Non-pigmented ciliary epithelial cell (primary cell): ENCODE results near the gene SPRED1.
"Not testable (repeated sequence)": the region's sequence is repeated elsewhere in the genome, so short reads cannot be mapped to it uniquely, and the experiment has no call there.

Experiments used
- DNase-seq: peaks from one replicate; pipeline ENCODE4 v3.0.0-alpha.2; 2010; ENCODE audit warnings: low read depth

The SPRED1 gene

DNA sequence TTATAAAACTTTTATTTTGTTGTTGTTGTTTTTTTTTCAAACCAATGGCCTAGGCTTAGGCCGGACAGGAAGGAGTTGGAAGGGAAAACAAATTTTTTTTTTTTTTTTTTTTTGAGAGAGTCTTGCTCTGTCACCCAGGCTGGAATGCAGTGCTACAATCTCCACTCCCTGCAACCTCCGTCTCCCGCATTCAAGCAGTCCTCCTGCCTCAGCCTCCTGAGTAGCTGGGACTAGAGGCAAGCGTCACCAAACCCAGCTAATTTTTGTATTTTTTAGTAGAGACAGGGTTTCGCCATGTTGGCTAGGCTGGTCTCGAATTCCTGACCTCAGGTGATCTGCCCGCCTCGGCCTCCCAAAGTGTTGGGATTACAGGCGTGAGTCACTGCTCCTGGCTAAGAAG is 15.6 kb upstream of the SPRED1 start:
- DNase-seq: not testable (repeated sequence)

DNA sequence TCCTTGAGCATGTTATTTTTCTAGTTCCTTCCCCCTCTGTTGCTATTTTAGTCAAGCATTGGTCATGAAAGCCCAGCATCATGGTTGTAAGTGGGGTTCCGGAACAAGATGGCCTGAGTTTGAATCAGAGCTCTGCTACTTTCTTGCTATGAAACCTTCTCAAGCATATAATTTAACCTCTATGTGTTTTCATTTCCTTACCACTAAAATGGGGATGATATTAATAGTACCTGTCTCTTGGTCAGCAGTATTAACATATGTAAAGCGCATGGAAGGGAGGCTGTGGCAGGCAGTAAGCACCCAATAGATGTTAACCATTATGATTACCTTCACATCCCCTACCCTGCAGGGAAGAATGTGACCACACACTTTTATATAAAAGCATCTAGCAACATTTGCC is 14.3 kb upstream of the SPRED1 start:
- no peak for DNase-seq

DNA sequence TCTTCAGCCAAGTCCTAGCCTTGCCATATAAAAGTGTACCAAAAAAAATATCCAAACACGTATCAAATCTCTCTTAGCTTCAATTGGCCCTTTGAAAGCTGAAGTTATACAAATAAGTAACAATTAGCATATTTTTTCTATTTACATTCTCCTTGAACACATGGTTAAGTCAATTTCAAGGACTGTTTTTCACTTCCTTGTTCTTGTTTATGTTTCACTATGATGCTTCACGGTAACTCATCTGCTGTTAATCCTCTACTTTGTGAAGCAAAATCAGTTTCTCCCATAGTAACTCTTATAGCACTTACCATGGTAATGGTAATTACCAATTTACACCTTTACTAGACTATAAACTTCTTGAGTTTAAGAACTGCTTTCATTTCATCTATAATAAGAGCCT is 10.6 kb upstream of the SPRED1 start:
- no peak for DNase-seq

DNA sequence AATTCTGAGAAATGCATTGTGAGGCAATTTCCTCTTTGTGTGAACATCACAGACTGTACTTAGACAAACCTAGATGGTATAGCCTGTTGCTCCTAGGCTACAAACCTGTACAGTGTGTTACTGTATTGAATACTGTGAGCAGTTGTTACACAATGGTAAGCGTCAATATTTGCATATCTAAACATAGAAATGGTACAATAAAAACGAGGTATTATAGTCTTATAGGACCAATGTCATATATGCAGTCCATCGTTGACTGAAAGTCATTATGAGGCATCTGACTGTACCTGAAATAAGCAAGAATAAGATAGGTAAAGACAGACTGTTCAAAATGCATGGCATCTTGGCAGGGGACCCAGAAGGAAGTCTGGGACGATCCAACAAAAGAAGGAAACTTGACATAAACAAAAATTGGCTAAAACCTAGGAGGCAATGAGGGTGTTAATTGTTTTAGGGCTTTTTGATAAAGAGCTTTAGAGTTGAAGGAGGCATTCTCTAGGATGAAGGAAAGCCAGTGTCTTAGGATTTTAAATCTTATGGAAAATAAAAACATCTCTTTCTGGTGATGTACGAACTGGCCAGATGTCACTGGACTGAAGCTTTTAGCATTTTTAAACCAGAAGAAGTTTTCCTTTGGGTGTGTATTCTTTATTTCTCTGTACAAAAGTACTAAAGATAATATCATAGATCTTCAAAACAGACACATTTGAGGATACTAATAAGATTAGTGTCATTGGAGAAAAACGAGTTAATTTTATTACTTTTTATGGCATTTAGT is 9.2 kb upstream of the SPRED1 start:
- no peak for DNase-seq

DNA sequence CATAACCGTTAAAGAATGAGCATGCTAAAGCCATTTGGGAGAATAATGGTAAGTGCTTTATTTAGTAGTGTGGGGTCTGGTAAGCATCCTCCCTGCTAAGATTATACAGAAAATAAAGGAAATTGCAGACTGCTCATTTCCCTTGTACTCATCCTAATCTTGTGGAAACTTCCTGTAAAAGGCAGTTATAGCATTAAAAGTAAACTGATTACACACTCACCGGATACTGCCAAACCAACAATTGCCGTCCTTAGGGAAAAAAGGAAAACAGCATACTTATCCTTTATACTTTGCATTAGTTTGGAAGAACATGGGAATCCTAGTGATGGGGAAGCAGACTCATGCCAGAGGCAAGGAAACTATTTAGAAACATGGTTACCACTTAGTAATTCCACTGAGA is 5.3 kb upstream of the SPRED1 start:
- no peak for DNase-seq

DNA sequence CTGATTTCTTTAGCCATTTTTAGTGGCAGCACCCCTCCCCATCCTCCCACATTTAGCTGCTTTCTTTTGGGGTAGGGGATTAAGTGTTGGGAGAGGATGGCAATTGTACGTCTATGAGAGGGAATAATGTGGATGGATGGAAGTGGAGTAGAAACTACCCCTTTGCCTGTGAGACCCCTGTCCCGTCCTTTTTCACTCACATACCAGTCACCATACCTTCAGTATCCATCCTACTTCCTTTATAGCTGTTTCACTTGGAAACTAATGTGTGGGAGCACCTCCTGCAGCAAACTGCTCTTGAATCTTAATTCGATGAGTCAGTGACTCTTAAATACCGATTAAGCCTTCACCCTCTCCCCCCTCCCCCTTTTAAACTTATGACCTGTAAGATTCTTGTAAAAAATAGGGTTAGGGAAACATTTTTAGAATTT is 730 bp downstream of the SPRED1 start:
- DNase-seq: peak; percentile 79

DNA sequence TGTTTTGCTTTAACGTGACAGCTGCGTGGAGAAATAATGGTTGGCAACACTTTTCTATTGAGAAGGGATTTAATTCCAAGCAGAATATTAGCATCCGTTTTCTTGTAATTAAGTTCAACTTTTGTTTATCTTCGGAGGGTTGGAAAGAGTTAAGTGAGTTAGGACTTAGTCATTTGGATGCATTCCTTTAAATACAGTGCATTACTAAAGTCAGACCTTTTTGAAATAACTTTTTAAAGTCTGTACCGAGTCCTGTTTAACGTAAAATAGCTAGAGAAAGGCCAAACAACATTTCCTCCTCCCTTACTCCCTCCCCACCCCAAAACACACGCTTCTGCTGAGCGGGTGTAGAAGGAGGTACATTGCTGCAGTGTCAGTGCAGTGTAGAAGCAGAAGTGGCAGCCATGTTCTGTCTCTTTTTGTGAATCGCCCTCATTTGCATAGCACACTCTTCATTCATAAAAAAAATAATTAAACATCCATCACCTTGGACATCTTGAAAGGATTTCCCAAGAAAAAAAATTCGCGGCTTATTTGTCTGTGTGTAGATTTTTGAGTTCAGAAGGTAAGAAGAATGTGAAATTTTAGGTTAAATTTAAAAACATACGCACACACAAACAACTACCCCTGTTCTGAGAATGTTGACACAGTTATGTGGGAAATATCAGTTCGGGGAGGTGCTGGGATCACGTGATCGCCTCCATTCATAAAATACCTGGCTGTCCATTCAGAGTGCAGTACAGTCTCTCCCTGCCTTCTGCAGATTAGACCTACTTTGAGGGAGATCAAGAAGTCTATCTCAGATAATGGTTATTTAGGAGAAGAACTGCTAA is 1.6 kb downstream of the SPRED1 start:
- DNase-seq: no peak

DNA sequence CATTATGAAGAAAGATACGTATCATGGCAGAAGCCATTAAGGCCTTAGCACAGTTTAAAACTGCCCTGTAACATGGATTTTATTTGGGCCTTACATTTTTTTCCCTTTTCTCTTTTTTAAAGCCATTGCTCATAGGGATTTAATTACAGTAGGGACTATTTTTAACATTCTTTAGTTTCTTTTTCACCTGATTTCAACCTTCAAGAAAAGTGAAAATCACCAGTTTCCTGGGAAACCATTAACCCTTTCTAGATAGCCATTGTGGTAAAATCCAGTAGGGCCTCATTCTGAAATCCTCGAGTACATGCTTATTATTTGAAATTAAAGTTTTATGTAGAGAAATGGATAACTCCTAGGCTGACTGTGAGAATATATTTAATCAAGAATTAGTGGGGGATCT is 3.1 kb downstream of the SPRED1 start:
- DNase-seq: no peak

DNA sequence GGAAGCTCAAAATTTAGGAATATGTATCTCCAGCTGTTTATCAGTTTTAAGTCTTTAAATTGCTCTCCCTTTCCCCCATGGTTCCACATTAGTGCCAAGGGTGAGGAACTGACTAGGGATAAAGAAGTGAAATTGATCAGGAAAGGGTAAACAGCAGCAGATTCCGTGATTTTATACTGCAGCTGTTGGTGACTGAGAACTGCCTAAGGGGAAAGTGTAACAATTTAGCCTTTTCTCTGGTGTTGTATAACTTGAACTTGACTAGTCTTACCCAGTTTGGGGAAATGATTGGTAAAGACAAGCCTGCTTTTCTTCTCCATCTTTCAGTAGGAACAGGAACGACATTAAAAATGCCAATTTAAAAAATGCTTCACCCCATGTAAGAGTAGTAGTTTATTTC is 5.0 kb downstream of the SPRED1 start:
- no peak for DNase-seq

DNA sequence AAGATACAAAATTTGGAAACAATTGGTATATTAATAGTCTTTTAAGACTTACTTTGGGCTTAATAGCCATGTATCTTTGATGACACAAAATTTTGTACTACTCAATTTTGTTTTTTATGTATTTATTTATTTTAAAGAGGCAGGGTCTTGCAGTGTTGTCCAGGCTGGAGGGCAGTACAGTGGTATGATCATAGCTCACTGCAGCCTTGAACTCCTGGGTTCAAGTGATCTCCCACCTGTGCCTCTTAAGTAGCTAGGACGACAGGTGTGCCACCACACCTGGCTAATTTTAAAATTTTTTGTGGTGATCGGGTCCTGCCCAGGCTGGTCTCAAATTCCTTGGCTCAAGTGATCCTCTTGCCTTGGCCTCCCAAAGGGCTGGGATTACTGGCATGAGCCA is 6.5 kb downstream of the SPRED1 start:
- DNase-seq: no peak

DNA sequence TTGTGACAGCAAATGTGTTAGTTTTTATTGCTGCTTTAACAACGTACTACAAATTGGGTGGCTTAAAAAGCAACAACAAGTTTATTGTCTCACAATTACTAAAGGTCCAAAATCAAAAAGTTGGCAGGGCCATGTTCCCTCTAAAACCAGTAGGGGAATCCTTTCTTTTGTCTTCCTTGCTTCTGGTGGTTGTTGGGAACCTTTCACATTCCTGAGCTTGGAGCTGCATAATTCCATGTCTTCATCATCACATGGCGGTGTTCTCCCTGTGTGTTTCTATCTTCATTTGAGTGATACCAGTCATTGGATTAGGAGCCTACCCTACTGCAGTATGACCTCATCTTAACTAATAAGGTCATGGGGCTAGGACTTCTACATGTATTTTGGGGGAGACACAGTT is 7.4 kb downstream of the SPRED1 start:
- no peak for DNase-seq

DNA sequence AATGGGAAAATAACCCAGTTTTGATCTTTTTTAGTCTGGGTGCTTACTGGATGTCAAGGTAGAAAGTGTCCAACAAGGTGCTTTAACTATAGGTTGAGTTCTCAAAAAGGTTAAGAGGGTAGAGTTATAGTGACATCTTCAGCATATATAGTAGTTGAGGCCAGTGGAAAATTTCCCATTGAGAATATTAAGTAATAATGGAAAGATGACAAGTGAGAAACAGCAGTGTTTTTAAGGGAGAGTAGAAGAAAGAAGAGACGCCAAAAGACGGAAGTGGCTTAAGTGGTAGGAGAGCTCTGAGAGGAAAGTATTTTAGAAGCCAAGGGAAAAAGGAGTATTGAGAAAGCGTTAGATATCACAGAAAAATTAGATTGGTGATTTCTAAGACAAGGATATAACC is 10.6 kb downstream of the SPRED1 start:
- DNase-seq: no peak

DNA sequence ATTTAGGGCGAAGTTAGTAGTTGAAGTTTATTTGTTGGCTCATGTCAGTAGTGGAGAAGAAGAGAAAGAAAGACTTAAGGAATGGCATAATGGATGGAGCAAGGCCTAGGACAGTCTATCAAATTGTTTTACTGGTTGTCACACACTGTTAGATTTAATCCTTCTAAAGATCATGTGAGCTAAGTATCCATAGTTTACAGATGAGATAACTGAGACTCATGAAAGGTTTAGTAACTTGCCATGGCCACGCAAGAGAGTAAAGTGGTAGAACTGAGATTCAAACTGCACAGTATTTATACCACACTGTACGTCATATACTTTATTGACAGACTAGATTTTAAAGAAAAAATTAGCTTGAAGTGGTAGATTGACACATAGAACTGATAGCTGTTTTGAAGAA is 11.4 kb downstream of the SPRED1 start:
- DNase-seq: no peak

DNA sequence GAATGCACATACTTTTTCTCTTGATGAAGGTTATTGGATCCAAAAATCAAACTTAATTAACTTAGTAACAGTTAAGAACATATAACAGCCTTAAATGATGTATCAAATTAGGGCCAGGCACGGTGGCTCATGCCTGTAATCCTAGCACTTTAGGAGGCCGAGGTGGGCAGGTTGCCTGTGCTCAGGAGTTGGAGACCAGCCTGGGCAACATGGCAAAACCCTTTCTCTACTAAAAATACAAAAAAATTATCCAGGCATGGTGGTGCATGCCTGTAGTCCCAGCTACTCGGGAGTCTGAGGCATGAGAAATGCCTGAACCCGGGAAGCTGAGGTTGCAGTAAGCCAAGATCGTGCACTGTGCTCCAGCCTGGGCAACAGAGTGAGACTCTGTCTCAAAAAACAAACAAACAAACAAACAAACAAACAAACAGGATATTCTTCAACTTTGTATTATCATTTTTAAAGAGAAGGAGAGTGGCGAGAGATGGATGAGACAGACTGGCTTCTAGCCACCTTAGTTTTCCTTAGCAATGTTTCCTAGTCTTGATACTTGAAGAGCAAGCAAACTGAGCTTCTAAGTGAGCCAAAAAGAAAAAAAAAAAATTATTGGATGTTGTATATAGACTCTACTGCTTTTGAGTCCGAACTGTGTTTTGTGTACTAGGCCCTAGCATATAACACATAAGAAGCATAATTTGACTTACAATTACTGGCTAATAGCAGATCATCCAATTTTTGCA is 13.8 kb downstream of the SPRED1 start:
- no peak for DNase-seq

DNA sequence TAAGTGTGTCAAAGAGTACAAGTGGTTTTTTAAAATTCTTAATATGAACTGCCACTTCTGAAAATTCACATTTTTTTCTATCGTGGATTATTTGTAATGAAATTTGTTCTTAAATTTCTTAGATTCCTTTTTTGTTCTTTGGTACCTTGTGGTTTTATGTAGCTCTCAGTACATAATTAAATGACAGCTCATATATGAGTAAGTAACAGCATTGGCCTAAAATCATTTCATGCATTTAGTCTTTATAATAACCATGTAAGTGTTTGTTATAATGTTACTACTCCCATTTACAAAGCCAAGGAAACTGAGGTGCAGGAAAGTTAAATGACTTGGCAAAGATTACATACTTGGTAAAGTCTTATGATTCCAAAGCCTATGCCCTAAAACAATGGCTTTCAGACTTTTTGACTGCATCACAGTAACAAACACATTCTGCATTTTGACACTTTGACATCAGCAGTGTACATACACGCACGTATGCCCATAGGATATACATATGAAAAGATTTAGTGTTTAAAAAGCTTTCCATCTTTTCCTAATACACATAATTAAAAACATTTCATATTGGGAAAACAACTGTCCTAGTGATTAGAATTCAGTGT is 14.9 kb downstream of the SPRED1 start:
- DNase-seq: no peak

DNA sequence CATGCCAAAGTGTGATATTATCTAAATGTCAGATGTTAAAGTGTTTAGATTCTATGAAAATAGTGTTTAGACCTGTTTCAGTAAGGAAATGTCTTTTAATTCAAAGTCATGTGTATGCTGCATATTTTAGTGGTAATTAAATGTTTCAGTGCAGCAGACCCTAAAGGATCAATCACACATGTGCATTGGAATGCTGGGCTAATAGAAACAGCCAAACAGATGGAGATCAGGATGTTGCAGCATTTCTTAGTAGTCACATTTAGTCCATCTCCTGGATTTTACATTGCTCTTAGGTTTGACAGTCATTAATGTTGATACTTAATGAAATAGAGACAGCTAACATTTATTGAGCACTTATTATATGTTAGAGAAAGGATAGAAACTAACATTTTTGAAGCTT is 18.5 kb downstream of the SPRED1 start:
- DNase-seq: no peak

DNA sequence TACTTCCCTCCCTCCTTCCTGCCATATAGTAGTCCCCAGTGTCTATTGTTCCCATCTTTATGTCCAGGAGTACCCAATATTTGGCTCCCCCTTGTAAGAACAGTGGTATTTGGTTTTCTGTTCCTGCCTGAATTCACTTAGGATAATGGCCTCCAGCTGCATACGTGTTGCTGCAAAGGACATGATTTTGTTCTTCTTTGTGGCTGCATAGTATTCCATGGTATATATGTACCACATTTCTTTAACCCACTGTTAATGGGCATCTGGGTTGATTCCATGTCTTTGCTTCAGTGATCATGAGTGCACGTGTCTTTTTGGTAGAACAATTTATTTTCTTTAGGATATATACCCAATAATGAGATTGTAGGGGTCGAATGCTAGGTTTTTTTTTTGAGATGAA is 19.3 kb downstream of the SPRED1 start:
- no peak for DNase-seq

DNA sequence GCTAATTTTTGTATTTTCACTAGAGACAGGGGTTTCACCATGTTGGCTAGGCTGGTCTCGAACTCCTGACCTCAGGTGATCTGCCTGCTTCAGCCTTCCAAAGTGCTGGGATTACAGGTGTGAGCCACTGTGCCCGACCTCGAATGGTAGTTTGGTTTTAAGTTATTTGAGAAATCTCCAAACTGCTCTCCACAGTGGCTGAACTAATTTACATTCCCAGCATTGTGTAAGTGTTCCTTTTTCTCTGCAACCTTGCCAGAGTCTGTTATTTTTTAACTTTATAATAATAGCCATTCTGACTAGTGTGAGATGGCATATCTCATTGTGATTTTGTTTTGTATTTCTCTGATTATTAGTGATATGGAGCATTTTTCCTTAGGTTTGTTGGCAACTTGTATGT is 19.8 kb downstream of the SPRED1 start:
- DNase-seq: not testable (repeated sequence)

DNA sequence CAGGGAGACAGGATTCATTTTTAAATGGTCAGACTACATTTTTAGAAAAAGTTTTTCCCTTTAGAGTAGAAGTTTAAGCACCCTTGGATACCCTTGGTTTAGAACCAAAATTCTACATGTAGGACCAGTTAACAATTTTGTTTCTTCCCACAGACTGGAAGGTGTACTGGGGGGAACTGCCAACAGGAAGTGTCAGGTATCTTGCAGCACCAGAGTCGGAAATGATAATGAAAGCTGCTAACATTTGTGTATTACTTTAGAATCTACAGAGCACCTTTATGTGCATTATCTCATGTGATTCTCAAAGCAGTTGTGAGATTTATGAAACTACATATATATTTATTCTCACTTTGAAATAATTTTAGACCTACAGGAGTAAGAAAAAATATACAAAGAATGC is 21.5 kb downstream of the SPRED1 start:
- no peak for DNase-seq

DNA sequence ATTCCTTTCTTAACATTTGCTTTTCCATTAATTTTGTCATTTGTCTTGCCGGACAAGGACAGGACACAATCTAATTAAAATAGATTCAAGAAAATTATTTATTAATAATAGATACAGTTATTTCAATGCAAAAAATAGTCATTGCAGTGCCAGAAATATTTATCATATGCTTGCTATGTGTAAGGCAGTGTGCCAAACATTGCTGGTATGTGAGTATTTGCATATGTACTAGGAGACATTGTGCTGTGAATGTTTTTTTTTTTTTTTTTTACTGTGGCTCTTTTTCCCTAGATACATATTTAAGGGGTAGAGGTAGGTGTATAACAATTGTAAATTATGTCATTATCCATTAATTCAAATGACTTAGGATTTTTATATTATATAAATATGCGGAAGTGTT is 23.3 kb downstream of the SPRED1 start:
- DNase-seq: no peak

DNA sequence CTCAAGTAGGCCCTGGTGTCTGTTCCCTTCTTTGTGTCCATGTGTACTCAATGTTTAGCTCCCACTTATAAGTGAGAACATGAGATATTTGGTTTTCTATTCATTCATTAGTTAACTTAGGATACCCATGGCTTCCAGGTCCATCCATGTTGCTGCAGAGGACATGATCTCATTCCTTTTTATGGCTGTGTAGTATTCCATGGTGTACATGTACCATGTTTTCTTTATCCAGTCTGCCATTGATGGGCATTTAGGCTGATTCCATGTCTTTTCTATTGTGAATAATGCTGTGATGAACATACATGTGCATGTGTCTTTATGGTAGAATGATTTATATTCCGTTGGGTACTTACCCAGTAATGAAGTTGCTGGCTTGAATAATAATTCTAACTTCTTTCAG is 24.6 kb downstream of the SPRED1 start:
- DNase-seq: not testable (repeated sequence)

DNA sequence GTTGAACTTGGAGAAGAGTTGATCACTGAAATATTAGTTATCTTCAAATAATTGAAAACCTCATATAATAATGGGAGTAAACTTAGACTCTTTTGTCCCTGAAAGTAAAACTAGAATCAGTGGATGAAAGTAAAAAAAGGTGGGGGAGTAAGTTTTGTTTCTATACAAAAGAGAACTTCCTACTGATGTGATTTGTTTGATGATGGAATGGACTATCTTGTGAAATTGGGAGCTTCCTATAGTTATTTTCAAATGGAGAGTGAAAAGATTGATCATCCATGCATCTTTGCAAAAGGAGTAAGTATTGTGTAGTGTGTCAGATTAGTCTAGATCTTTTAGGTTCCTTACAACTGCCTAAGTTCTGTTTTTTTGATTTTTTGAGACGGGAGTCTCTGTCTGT is 28.4 kb downstream of the SPRED1 start:
- DNase-seq: no peak
